ENCODE data around the gene CCDC88C. TPM values are rescaled to one million over a fixed set of nuclear protein-coding genes. Genes with fewer than 3 reads are reported as not detected.

The CCDC88C gene
- total RNA-seq, 1 experiment from 2014 or later: 21.3 TPM

GRCh38 chr14:91302391-91302790 lies 115.2 kb downstream of the CCDC88C start:
- DNase-seq (ENCODE audit: low read depth, low spot score) (no peak), ATAC-seq (no peak)
- Histone ChIP-seq H3K36me3 (ENCODE audit: control insufficient read depth, insufficient read depth, low read length) (no peaks in the 10 kb centered on the region; the same call in 1 of the 2 replicates), H3K4me3 (ENCODE audit: low read depth in 2 of 2, low read length in 2 of 2) (no peak overlapping the region), H3K27me3 (ENCODE audit: control insufficient read depth, insufficient read depth, low read length) (no peaks in the 10 kb centered on the region), H3K27ac (ENCODE audit: low read length) (no peak overlapping the region), H3K9me3 (ENCODE audit: control insufficient read depth, insufficient read depth, low read depth, low read length) (no peaks in the 10 kb centered on the region), H3K4me1 (ENCODE audit: control insufficient read depth, insufficient read depth, low read length) (no peaks in the 10 kb centered on the region)
- TF ChIP-seq CTCF (IDR thresholded peaks at IDR 0.05) (no peak), POLR2AphosphoS5 (IDR thresholded peaks at IDR 0.05; ENCODE audit: low read depth, low read length) (no peak)
- in situ Hi-C loops (cut with HindIII; ENCODE audit: low pct_unique_long_range_greater_than_20kb, low sequenced_read_pairs) (no loop called here), intact Hi-C loops (cut with micrococcal nuclease; ENCODE audit: unreplicated experiment) (no loop called here)
- BruUV-seq (replicated peaks): no TSS peak
- CTCF ChIA-PET: no interaction called here
- POLR2A ChIA-PET: no interaction called here

- H3K27ac ChIP-seq (ENCODE audit: low read length): no peak overlapping the region
- ChIA-PET CTCF (no interaction called here), POLR2A (no interaction called here)
- DNase-seq (ENCODE audit: low read depth, low spot score): no peak
- TF ChIP-seq SIN3A (IDR thresholded peaks at IDR 0.05; ENCODE audit: borderline replicate concordance, insufficient read depth, low read depth, low read length): no peak
- TF ChIP-seq REST (IDR thresholded peaks at IDR 0.05; ENCODE audit: insufficient read depth in 1 of 2, low read depth in 2 of 2, low read length in 1 of 2): no peak
- TF ChIP-seq CTCF (IDR thresholded peaks at IDR 0.05): no peak
- no peak for TF ChIP-seq POLR2AphosphoS5 (IDR thresholded peaks at IDR 0.05; ENCODE audit: low read depth, low read length)
- no peak for TF ChIP-seq TCF7L2 (IDR thresholded peaks at IDR 0.05; ENCODE audit: low read depth, low read length)
- intact Hi-C loops (cut with micrococcal nuclease; ENCODE audit: unreplicated experiment): no loop called here
- no peak for ATAC-seq
- H3K4me3 ChIP-seq (ENCODE audit: low read depth in 2 of 2, low read length in 2 of 2): no peak overlapping the region
- in situ Hi-C loops (cut with HindIII; ENCODE audit: low pct_unique_long_range_greater_than_20kb, low sequenced_read_pairs): no loop called here
- no TSS peak for BruUV-seq (replicated peaks)
- no peaks in the 10 kb centered on the region for H3K27me3 ChIP-seq (ENCODE audit: control insufficient read depth, insufficient read depth, low read length)
- no peaks in the 10 kb centered on the region; the same call in 1 of the 2 replicates for H3K36me3 ChIP-seq (ENCODE audit: control insufficient read depth, insufficient read depth, low read length)
- H3K4me1 ChIP-seq (ENCODE audit: control insufficient read depth, insufficient read depth, low read length): no peaks in the 10 kb centered on the region
- no peaks in the 10 kb centered on the region for H3K9me3 ChIP-seq (ENCODE audit: control insufficient read depth, insufficient read depth, low read depth, low read length)
Measured at GRCh38 chr14:91300957-91301356, 116.7 kb downstream of the CCDC88C start.
